Small intestine (tissue), 7 donors: Measurements from ENCODE around the gene TRIM29. TPM values are rescaled to one million over a fixed set of nuclear protein-coding genes. Genes with fewer than 3 reads are reported as not detected.

ENCODE experiments used
- DNase-seq, 2 donors: peaks; one replicate each; pipeline versions ENCODE4 v3.0.0 to v3.0.0-alpha.2; 2013
- FAIRE-seq: peaks from 2 replicates; lab custom pipeline; 2012; peaks lifted over from hg19 to GRCh38; lab: Jason Lieb, UNC
- H3K27ac ChIP-seq, 3 donors: one replicate each; pipeline ENCODE4 v1.5.1; 2013; ENCODE audit warnings: low read length in 2 of 3, mild to moderate bottlenecking in 2 of 3, control low read depth in 1 of 3, inconsistent platforms in 1 of 3, low read depth in 1 of 3, moderate library complexity in 1 of 3
- H3K27me3 ChIP-seq, 3 donors: one replicate each; pipeline ENCODE4 v1.6.1; 2013; ENCODE audit warnings: low read length in 3 of 3, inconsistent platforms in 1 of 3; ENCODE audit not compliant: control insufficient read depth in 3 of 3, insufficient read depth in 3 of 3
- H3K36me3 ChIP-seq, 3 donors: one replicate each; pipeline ENCODE4 v1.6.1; 2013; ENCODE audit warnings: low read length in 3 of 3, inconsistent platforms in 1 of 3, low read depth in 1 of 3, mild to moderate bottlenecking in 1 of 3, moderate library complexity in 1 of 3; ENCODE audit not compliant: control insufficient read depth in 3 of 3, insufficient read depth in 2 of 3
- H3K4me1 ChIP-seq, 3 donors: one replicate each; pipeline ENCODE4 v1.6.1; 2013; ENCODE audit warnings: low read length in 2 of 3, inconsistent platforms in 1 of 3, low read depth in 1 of 3, mild to moderate bottlenecking in 1 of 3, moderate library complexity in 1 of 3; ENCODE audit not compliant: control insufficient read depth in 3 of 3, insufficient read depth in 2 of 3
- H3K4me3 ChIP-seq, 3 donors: one replicate each; pipeline ENCODE4 v1.5.1; 2013; ENCODE audit warnings: low read length in 3 of 3, control low read depth in 1 of 3, inconsistent platforms in 1 of 3, low read depth in 1 of 3, mild to moderate bottlenecking in 1 of 3, moderate library complexity in 1 of 3
- H3K9me3 ChIP-seq, 2 donors: one replicate each; pipeline ENCODE4 v1.6.1; 2013; ENCODE audit warnings: low read depth in 1 of 2, low read length in 1 of 2; ENCODE audit not compliant: control insufficient read depth in 2 of 2, insufficient read depth in 1 of 2
- WGBS, 3 donors: extraction: QIAGEN DNeasy Blood & Tissue Kit; methylation state at CpG; one replicate each; pipeline ENCODE4 v1.1.7; 2013; 5-methylcytosine and 5-hydroxymethylcytosine counted together
- polyA plus RNA-seq, 4 donors: library from polyadenylated mRNA; stranded (reverse) in 3 of 4; unstranded in 1 of 4; fragments of 200-250 nt in 3 of 4; fragments of 120-200 nt in 1 of 4; gene quantifications; one replicate each; pipeline versions ENCODE4 v1.2.1 to v1.2.3, GENCODE V29; 2013
- donor health status: healthy with polysubstance abuse.
- donor health status: control.
- donor health status: control.
- donor health status: Bipolar disorder and iron deficiency.
- donor health status: healthy.

Gene TRIM29
- polyA plus RNA-seq, 4 donors: 1.1 to 10.3 (median 1.9) TPM

- H3K9me3 ChIP-seq: peaks cover 0 to 3% of the 10 kb centered on the region in 2 donors
- H3K27ac ChIP-seq: no peak overlapping the region
- H3K36me3 ChIP-seq: peaks cover 0 to 9% (median 0%) of the 10 kb centered on the region in 3 donors
- FAIRE-seq: no peak
- peaks cover 0 to 37% (median 0%) of the 10 kb centered on the region in 3 donors for H3K4me1 ChIP-seq
- WGBS, 3 donors: 0 to 1% (median 1%) methylated on average over 50 to 71 of the region's 71 CpGs
- DNase-seq: peak; percentile 55 to 92
- peak overlapping the region in 2 of 3 donors; percentile 37 to 56 for H3K4me3 ChIP-seq
- H3K27me3 ChIP-seq: peaks cover 3 to 40% (median 3%) of the 10 kb centered on the region in 3 donors
Observed at GRCh38 chr11:120168960-120169681, 31.2 kb upstream of the TRIM29 start.

GRCh38 chr11:120168108-120168959 is 30.4 kb upstream of the TRIM29 start:
- peaks cover 0 to 32% (median 0%) of the 10 kb centered on the region in 3 donors for H3K4me1 ChIP-seq
- H3K27me3 ChIP-seq: peaks cover 3 to 40% (median 3%) of the 10 kb centered on the region in 3 donors
- peaks cover 0 to 3% of the 10 kb centered on the region in 2 donors for H3K9me3 ChIP-seq
- FAIRE-seq (no peak), DNase-seq (peak in 1 of 2 donors; percentile 15)
- peak overlapping the region in 2 of 3 donors; percentile 37 to 56 for H3K4me3 ChIP-seq
- peaks cover 0 to 4% (median 0%) of the 10 kb centered on the region in 3 donors for H3K36me3 ChIP-seq
- no peak overlapping the region for H3K27ac ChIP-seq
- WGBS, 3 donors: 14 to 24% (median 23%) methylated on average over 32 to 35 of the region's 35 CpGs

GRCh38 chr11:120167659-120168058 is 29.7 kb upstream of the TRIM29 start:
- FAIRE-seq: no peak

GRCh38 chr11:120160436-120160835 is 22.5 kb upstream of the TRIM29 start:
- FAIRE-seq (no peak), DNase-seq (no peak)
- H3K9me3 ChIP-seq: peaks cover 2% of the 10 kb centered on the region in 2 donors
- H3K4me3 ChIP-seq: no peak overlapping the region
- H3K4me1 ChIP-seq: no peaks in the 10 kb centered on the region
- no peak overlapping the region for H3K27ac ChIP-seq
- H3K36me3 ChIP-seq: no peaks in the 10 kb centered on the region
- WGBS, 3 donors: 81 to 87% (median 83%) methylated on average over 1 of the region's 1 CpG
- H3K27me3 ChIP-seq: peaks cover 0 to 9% (median 5%) of the 10 kb centered on the region in 3 donors

More at GRCh38 chr11:120167659-120168058, 29.7 kb upstream of the TRIM29 start:
- Histone ChIP-seq H3K9me3 (peaks cover 0 to 3% of the 10 kb centered on the region in 2 donors), H3K4me1 (peaks cover 0 to 25% (median 0%) of the 10 kb centered on the region in 3 donors), H3K27ac (no peak overlapping the region), H3K27me3 (peaks cover 3 to 40% (median 5%) of the 10 kb centered on the region in 3 donors), H3K4me3 (no peak overlapping the region), H3K36me3 (no peaks in the 10 kb centered on the region)
- 66 to 75% (median 67%) methylated on average over 11 of the region's 11 CpGs for WGBS, 3 donors
- no peak for DNase-seq

GRCh38 chr11:120153221-120153620 is 15.3 kb upstream of the TRIM29 start:
- Histone ChIP-seq H3K4me1 (no peaks in the 10 kb centered on the region), H3K4me3 (no peak overlapping the region), H3K9me3 (peaks cover 0 to 2% of the 10 kb centered on the region in 2 donors), H3K27ac (no peak overlapping the region), H3K36me3 (no peaks in the 10 kb centered on the region), H3K27me3 (peaks cover 0 to 5% (median 1%) of the 10 kb centered on the region in 3 donors)
- WGBS, 3 donors: 72 to 80% (median 76%) methylated on average over 2 of the region's 2 CpGs
- DNase-seq (no peak), FAIRE-seq (no peak)

- no peaks in the 10 kb centered on the region for H3K4me1 ChIP-seq
- peaks cover 0 to 21% (median 0%) of the 10 kb centered on the region in 3 donors for H3K27me3 ChIP-seq
- FAIRE-seq (no peak), DNase-seq (no peak)
- H3K36me3 ChIP-seq: no peaks in the 10 kb centered on the region
- no peak overlapping the region for H3K4me3 ChIP-seq
- WGBS, 3 donors: 71 to 94% (median 83%) methylated on average over 1 of the region's 1 CpG
- H3K27ac ChIP-seq: no peak overlapping the region
- H3K9me3 ChIP-seq: no peaks in the 10 kb centered on the region
Observed at GRCh38 chr11:120151536-120151935, 13.6 kb upstream of the TRIM29 start.

GRCh38 chr11:120149246-120149645 is 11.3 kb upstream of the TRIM29 start:
- FAIRE-seq (no peak), DNase-seq (no peak)
- no peaks in the 10 kb centered on the region for H3K4me1 ChIP-seq
- H3K27ac ChIP-seq: no peak overlapping the region
- peaks cover 0 to 28% (median 0%) of the 10 kb centered on the region in 3 donors for H3K27me3 ChIP-seq
- H3K9me3 ChIP-seq: no peaks in the 10 kb centered on the region
- no peaks in the 10 kb centered on the region for H3K36me3 ChIP-seq
- H3K4me3 ChIP-seq: no peak overlapping the region
- WGBS, 3 donors: 88 to 96% (median 89%) methylated on average over 3 of the region's 3 CpGs

GRCh38 chr11:120147950-120148270 is 10.0 kb upstream of the TRIM29 start:
- Histone ChIP-seq H3K4me1 (no peaks in the 10 kb centered on the region), H3K36me3 (no peaks in the 10 kb centered on the region), H3K9me3 (no peaks in the 10 kb centered on the region), H3K27me3 (peaks cover 0 to 32% (median 0%) of the 10 kb centered on the region in 3 donors), H3K4me3 (no peak overlapping the region), H3K27ac (no peak overlapping the region)
- no peak for DNase-seq
- no peak for FAIRE-seq
- WGBS, 3 donors: 70 to 75% (median 71%) methylated on average over 5 of the region's 5 CpGs
